ENCODE results near the gene ABHD14A. TPM values are rescaled to one million over a fixed set of nuclear protein-coding genes. Genes with fewer than 3 reads are reported as not detected.

The ABHD14A gene
- total RNA-seq, 2 donors from 2014 or later = 6.1 to 8.6 TPM

DNA sequence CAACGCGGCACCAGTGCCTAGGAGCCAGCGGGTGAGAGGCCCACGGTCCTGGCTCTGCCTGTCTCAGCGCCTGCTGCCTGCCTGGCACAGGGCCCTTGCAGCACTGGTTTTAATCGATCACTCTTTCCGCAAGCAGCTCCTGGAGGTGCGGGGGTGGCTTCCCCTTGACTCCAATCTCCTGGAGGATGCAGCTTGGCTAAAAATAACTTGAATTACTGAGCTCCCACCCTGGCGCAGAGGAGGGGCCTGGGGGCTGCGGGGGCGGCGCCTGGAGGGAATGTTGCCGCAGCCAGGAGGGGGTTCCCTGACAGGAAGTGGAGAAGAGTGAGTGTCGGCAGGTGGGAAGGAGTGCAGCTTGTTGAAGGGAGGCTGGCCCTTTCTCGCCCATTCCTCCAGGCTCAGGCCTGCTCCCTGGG lies 30.7 kb downstream of the ABHD14A start:
- no peak for DNase-seq
- intact Hi-C loops (cut with DNase I, micrococcal nuclease) = no loop called here
- no peak for ATAC-seq

DNA sequence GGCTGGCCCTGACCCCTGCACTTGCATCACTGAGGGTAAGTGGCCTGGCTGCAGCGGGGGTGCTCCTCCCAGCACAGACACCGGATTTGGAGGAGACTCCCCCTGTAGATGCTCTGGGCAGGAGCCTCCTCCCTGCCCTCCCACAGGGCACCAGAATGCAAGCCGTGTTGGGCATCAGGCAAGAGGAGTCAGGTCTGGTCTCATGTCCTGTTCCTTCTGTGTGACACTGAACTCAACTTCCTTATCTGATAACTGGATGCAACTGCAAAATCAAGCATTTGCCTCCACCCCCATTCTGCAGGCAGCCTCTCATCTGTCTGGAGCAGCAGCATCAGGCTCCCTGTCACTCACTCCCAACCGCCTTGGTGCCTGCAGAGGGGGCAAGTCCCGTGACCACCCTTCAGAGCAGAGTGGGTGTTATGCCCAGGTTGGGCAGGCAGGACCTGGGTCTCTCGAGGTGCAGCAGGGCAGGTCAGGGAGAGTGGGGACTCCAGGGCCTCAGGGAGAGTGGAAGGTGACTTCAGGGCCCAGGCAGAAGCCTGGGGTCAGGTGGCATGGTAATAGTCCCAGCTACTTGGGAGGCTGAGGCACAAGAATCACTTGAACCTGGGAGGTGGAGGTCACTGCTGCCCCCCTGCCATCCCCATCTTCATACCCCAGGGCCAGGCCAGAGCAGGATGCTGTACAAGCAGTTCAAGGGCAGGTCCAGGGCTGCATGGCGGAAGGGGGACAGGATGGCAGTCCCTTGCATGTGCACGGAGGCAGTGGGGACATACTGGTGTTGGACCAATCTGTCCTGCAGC lies 31.4 kb downstream of the ABHD14A start:
- no peak for DNase-seq
- no peak for ATAC-seq
- intact Hi-C loops (cut with DNase I, micrococcal nuclease) = no loop called here

DNA sequence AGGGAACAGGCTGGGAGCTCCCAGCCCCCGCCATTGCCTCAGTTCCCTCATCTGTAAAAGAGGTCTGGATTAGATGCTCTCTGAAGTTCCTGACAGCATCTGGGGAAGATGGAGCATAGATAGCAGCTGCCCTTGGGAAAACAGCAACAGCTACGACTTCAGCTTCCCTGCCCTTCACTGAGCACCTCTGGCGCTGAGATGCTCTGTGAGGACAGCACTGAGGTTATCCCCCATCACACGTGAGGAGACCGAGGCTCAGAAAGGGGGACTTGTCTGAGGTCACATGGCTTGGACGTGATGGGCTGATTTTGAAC lies 31.9 kb downstream of the ABHD14A start:
- intact Hi-C loops (cut with DNase I, micrococcal nuclease) = no loop called here
- ATAC-seq = no peak

DNA sequence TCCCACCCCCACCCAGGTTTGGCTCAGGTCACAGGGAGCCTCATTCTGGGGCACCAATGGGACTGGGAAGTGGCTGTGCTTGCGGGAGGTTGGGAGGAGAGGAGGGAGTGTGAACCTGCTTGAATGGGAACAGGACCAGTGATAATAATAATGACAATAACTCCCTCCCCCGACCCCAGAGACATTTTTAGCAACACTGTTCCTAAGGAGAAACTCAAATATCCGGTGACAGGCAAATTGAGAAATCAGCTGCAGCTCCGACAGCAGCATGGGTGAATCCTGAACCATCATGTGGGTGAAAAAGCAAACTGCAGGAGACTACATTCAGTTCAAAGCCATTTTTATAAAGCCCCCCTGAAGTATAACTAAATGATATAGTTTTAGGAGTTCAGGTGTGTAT lies 32.4 kb downstream of the ABHD14A start:
- ATAC-seq (no peak), DNase-seq (no peak)
- intact Hi-C loops (cut with DNase I, micrococcal nuclease) = no loop called here

More for the DNA sequence above, 31.9 kb downstream of the ABHD14A start:
- no peak for DNase-seq

DNA sequence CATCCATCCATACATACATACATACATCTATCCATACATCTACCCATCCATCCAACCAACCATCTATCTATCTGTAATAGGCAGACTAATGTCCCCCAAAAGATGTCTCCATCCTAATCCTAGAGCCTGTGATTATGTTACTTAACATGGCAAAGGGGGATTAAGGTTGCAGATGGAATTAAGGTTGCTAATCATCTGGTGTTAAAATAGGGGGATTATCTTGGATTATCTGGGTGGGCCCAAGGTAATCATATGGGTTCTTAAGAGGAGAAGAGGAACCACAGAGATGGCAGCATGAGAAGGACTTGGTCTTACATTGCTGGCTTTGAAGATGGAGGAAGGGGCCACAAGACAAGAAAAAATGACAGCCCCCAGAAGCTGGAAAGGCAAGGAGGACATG lies 35.6 kb downstream of the ABHD14A start:
- intact Hi-C loops (cut with DNase I, micrococcal nuclease) = no loop called here
- no peak for ATAC-seq
- no peak for DNase-seq

DNA sequence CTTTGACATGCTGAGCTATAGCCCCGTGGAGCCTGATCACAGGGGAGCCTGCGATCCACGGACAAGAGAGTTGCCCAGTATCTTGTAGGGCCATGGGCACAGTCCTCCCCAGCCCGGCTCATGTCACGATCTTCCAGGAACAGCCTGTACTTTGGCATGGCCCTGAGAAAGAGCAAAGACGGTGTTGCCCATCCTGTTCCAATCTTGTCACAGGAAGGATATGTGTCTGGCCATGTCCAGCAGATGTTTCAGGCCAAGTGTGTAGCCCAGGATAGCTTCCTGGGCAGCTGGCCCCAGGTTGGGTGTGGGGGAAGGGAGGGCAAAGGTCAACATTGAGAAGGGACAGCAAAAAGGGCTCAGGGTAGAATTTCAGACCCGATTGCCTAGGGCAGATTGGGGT lies 37.8 kb downstream of the ABHD14A start:
- DNase-seq (no peak), ATAC-seq (no peak)
- intact Hi-C loops (cut with DNase I, micrococcal nuclease) = no loop called here

DNA sequence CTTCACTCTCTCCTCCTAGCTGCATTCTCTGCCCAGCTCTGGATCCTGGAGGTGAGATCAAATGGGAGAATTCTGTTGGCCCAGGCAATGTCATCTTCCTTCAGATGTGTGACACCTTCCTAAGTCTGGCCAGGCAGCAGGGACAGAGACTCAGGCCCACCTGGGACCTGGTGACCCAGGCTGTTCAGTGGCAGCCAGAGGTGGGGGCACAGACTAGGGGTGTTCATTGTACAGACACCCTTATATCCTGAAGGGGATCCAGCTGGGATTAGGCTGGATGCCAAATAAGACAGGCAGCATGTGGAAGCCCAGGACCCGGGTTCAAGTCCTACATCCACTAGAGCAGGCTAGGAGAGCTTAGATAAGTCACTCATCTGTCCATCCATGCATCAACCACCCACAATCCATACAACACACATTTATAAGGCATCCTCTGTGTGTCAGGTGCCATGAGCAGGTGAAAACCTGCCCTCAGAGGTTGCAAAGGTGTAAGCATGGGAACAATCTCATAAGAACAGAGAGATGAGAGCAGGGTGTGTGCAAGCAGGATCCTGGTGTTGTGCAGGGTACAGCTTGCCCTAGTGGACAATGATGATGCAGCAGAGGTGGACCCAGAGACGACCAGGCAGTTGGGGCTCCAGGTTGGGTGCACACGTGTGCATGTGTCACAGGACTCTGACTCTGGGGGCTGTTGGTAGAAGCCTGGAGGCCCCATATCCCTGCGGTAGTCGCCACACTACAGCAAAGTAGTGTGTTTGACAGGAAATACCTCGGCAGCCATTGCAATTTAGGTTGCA lies 39.1 kb downstream of the ABHD14A start:
- intact Hi-C loops (cut with DNase I, micrococcal nuclease) = no loop called here
- DNase-seq (no peak), ATAC-seq (no peak)

DNA sequence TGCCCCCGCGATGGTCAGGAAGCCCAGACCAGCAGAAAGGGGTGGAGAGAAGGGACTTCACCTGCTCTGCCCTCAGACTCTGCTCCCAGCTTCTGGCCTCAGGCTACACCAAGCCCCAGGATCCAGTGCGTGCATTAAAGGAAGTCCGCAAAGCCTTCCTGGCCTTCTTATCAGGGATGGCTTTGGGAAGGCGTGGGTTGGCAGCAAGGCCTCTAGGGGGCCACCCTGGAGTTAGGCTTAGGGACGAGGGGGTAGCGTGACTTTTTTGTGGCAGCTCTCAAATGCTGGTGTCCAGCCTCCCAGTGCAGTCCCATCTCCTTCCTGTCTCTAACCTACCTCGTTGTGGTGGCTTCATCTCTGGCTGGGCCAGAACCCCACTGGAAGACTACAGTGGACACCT lies 39.7 kb downstream of the ABHD14A start:
- intact Hi-C loops (cut with DNase I, micrococcal nuclease) = no loop called here
- ATAC-seq (no peak), DNase-seq (no peak)

DNA sequence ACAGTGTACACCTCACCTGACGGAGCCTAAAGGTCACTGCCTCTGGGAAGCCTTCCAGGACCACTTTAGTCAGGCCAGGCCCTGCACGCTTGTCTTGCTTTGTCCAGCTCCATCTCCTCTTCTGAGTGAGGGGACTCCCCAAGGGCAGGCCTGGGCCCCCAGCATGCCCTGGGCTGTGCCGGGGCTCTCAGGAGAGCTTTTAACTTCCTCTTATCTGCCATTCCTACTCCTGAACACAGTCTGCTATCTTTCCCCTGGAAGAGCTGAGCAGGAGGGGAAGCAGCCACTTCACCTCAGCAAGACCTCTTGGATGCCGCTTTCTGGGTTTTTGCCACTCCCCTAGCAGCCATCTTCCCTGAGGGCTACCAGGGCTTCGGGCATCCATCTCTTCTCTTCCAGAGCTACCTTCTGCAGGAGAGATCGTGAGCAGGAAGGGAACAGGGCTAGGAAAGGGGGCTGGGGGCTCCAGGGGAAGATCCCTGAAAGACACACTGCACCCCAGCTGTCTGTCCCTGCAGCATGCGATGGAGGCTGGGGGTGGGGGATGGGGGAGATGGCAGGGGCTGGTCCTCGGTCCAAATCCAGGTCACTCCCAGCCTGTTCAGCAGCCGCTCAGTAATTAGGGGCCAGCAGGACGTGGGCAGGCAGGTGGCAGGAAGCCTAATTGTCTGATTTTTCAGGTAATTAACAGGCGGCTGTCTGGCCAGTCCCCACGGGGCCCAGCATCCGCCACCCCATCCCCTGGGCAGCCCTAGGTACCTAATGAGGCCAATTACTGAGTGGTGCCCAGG lies 40.8 kb downstream of the ABHD14A start:
- ATAC-seq = no peak
- intact Hi-C loops (cut with DNase I, micrococcal nuclease) = no loop called here

DNA sequence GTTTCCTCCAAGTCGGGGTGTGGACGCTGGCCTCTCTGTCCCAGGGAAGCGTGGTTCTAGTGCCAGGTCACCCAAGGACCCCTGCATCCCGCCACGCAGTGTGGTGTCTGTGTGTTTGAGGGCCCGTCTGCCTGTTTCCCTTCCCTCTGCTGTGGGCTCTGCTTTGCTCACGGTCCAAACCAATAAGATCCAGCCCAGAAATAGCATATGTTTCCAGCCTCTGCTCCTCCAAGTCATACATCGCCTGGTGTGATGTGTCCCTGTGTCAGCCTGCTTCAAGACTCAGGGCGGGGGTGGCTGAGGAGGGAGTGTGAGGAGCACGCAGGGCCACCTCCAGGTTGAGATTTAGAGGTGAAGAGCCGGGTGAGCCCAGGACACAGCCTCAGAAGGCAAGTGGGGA lies 42.7 kb downstream of the ABHD14A start:
- ATAC-seq = no peak
- intact Hi-C loops (cut with DNase I, micrococcal nuclease) = no loop called here

More for the DNA sequence above, 40.8 kb downstream of the ABHD14A start:
- no peak for DNase-seq

DNA sequence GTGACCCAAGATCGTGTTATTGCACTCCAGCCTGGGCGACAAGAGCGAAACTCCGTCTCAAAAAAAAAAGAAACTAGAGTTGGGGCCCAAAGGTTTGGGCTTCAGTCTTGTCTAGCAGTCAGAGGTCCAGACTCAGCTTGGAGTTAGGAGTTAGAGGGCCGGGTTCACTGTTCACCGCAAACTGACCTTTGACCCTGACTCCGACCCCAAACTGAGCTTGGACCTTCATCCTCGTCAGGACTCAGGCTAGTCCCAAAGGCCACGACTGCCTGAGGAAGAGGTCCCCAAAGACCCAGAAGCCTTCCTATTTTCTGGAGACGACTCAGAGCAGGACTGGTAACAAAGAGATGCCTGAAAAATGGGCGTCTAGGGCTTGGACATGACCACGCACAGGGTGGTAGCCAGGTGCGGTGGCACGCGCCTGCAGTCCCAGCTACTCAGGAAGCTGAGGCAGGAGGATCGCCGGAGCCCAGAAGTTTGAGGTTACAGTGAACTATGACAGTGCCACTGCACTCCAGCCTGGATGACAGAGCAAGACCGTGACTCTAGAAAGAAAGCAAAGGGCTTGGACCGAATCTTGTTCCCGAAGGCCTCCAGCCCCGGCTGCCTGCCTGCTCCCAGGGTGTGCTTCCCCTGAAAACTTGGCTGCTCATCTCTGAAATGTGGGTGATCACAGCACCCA lies 43.6 kb downstream of the ABHD14A start:
- DNase-seq = no peak
- intact Hi-C loops (cut with DNase I, micrococcal nuclease) = no loop called here
- ATAC-seq = no peak

More for the DNA sequence above, 42.7 kb downstream of the ABHD14A start:
- no peak for DNase-seq

DNA sequence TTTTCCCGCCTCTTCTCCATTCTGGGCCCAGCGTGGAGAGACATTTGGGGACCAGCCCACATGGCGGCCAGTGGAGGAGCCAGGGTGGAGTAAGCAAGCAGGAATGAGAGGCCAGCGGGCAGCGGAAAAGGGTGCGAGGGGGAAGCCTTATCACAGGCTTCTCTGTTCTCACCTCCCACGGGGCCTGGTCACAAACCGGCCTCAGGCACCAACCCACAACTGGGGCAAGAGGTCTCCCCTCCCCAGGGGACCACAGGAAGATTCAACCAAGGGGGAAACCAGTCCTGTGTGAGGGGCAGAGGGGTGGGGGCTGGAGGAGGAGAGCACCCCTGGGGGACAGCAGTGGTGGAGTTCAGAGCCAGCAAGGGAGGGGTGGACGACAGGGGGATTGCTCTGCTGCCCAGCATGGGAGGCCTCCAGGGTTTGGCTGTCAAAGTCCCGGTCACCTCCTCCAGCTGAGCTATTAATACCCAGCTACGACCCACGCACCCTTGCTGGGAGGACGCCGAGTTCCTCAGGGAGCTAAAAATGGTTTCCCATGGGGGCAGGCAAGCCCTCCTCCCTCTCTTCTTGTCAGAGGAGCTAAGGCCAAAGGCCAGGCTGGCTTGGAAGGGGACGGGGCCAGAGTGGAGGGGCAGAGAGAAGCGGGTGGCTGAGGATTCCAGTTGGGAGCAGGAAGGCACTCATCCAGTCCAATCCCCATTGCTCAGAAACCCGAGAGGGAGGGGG lies 44.7 kb downstream of the ABHD14A start:
- intact Hi-C loops (cut with DNase I, micrococcal nuclease) = no loop called here
- ATAC-seq (no peak), DNase-seq (no peak)

DNA sequence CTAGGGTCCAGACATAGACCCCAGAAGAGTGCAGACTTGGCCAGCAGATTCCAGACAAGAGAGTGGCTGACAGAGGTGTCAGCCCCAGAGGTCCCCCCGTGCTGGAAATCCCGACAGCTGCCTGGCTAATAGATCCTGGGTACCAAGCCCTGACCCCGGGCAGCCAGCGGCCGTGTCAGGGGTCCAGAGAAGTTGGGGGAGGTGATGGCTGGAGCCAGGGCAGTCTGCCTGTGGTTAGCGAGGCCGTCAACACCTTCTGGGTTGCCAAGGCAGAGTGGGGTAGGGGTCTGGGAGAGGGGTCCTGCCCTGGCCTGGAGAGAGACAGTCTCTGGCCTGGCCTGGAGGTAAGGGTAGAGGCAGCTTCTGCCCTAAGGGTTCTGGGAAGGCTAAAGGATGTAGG lies 45.9 kb downstream of the ABHD14A start:
- DNase-seq = no peak
- no peak for ATAC-seq
- intact Hi-C loops (cut with DNase I, micrococcal nuclease) = no loop called here

DNA sequence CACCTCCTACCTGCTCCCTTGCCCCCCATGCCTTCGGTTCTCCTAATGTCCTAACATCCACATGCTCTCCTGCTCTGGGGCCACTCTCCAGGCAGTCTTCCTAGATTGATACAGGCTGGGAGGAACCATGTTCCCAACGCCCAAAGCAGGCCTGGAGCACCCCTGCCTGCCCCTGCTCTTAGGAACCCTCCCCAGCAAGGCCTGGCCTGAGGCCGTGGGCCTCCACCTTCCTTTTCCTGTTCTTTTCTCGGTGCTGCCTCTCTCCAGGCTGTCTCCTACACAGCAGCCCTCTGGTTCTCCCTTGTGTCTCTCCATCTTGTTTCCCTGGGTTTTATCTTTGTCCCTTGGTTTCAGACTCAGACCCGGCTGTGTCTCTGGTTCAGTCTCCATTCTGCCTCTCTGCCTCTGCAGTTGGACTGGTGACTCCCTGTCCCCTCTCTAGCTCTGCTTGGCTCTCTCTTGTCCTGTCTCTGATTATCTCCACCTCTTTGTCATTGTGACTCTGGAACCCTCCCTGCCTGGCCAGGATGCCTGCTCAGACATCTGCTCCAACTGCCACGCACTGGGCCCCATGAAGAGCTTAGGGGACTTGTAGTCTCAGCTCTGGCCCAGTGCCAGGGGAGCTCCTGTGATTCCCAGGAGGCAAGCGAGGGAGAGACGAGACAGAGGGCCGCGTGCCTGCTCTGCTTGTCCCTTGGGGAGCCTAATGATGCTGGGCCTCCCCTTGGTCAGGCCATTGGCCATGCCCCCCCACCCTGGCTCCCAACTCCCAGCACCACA lies 46.8 kb downstream of the ABHD14A start:
- intact Hi-C loops (cut with DNase I, micrococcal nuclease) = no loop called here

DNA sequence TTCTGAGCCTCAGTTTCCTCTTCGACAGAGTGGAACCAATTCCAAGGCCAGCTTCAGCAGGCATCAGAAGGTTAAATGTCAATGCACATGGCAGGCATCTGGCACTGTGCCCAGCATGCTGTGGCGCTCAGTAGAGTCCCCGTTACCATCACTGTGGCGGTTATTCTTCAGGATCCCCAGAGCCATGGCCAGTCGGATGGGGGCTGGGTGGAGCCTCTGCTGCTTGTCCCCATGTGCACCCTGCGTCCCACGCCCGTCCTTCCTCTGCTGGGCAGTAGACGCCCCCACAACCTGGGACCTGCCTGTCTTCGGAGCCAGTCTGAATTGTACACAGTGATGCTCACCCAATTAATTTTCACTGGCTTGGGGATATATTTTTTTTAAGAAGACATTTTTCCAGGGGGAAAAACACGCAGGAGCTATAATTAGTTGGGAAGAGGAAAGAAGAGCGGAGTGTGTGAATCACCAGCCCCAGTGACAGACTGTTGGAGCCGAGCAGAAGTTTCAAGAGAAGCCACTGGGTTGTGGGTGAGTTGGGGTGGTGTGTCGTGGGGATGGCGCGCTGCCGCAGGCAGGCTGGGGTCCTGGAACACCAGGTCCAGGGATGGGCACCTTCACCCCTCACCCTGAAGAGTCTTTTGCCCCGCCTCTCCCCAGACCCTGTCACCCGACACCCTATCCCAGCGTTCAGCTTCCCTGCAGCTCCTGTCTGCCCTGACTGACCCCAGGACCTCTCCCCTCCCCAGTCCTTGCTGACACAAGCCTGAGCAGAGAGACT lies 47.6 kb downstream of the ABHD14A start:
- no peak for DNase-seq
- no peak for ATAC-seq
- intact Hi-C loops (cut with DNase I, micrococcal nuclease) = no loop called here

More for the DNA sequence above, 46.8 kb downstream of the ABHD14A start:
- DNase-seq (no peak), ATAC-seq (no peak)

DNA sequence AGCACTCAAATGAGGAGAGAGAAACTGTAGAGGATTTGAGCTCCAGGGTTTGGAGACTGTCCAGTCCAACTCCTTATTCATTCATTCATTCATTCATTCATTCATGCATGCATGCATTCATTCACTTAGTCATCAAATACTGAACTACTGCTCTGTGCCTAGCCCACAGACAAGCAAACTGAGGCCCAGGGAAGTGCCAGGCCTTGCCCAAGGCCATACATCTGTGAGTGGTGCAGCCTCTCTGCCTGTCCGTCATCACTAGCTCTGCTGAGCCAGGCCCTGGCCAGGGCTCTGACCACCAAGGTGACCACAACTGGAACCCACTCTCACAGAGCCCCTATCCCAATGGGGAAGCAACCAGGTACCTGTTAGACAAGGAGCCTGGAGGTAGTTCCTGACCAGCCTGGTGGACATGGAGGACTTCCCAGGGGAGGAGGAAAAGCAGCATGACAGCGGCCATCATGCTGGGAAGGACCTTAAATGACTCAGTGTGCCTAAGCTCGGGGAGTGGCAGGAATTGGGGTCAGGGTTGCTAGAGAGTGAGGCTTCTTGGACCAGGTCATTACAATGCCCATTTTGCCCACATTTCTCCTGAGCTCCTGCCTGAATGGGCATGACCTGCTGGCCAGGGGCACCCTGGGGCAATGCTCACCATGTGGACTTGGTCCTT lies 48.4 kb downstream of the ABHD14A start:
- no peak for DNase-seq

More for the DNA sequence above, 48.4 kb downstream of the ABHD14A start:
- intact Hi-C loops (cut with DNase I, micrococcal nuclease) = no loop called here
- ATAC-seq = no peak

All from left colon (tissue), 2 donors.